VCaP (cell line): Measurements from ENCODE around the gene FUT3.
"Not testable (repeated sequence)": the region's sequence is repeated elsewhere in the genome, so short reads cannot be mapped to it uniquely, and the experiment has no call there.

Experiments
- H3K27ac ChIP-seq: fragments of 450-650 bp; 2 replicates; pipeline ENCODE4 v1.5.1; 2017
- CTCF ChIP-seq: fragments of 450-650 bp; conservative IDR thresholded peaks from 2 replicates; pipeline ENCODE4 v1.5.1; 2017; ENCODE audit warnings: mild to moderate bottlenecking, moderate library complexity

The FUT3 gene

DNA sequence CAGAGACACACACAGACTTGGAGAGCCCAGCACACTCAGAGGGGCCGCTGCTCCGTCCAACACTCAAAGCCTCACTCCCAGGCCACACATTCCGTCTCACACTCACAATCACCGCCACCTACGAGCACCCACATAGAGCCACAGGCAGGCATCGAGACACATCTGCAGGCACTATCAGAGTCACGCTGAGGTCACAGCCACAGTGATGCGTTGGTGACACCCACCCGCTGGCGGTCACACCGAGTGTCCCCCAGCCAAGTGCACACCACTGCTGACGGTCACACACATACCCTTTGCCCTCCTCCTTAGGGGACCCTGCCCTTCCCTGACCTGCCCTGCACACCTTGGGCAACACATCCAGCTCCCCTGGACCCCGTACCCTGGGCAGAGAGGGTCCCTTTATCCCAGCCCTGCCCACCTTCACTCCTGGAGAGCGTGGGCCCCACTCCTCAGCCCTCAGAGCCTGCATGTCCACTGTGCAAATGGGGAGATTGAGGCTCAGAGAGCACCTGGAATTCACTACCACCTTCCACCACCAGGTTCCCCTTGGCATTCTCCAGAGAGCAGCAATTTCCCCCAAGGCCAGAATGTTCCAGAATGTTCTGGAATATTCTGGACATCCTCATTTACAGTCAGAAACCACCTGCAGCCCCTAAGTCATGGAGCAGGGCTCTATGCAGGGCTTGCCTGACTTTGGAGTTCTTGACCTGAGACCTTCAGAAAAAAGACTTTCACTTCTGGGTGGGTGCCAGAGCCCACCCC, 13.7 kb upstream of the FUT3 start:
- H3K27ac ChIP-seq, result no peak overlapping the region
- TF ChIP-seq CTCF, result no peak

- no peak overlapping the region for H3K27ac ChIP-seq
- no peak for TF ChIP-seq CTCF
Observed at GRCh38 chr19:5864013-5864720, 12.9 kb upstream of the FUT3 start.

GRCh38 chr19:5863030-5863665, 11.9 kb upstream of the FUT3 start:
- H3K27ac ChIP-seq, result no peak overlapping the region
- TF ChIP-seq CTCF, result no peak

DNA sequence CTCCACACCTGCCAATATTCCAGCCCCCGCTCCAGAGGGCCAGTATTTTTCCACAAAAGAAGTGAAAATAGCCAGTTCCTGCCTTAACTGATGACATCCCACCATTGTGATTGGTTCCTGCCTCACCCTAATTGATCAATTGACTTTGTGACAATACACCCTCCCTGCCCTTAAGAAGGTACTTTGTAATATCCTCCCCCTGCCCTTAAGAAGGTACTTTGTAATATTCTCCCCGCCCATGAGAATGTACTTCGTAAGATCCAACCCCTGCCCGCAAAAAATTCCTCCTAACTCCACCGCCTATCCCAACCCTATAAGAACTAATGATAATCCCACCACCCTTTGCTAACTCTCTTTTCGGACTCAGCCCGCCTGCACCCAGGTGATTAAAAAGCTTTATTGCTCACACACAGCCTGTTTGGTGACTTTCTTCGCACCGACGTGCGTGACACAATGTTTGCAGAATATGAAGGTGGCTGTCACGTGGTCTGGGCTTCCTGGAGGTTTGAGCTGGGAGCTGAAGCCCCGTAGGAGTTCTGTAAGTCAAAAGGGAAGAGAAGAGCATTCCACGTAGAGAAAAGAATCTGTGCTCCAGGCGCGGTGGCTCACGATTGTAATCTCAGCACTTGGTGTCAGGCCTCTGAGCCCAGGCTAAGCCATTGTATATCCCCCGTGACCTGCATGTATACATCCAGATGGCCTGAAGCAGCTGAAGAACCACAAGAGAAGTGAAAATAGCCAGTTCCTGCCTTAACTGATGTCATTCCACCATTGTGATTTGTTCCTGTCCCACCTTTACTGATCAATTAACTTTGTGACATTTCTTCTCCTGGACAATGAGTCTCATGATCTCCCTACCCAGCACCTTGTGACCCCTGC, 6.2 kb upstream of the FUT3 start:
- no peak for TF ChIP-seq CTCF
- no peak overlapping the region for H3K27ac ChIP-seq

- H3K27ac ChIP-seq, result not testable (repeated sequence)
Observed at GRCh38 chr19:5855151-5855550, 3.9 kb upstream of the FUT3 start.

- not testable (repeated sequence) for H3K27ac ChIP-seq
Observed at GRCh38 chr19:5854121-5854520, 2.9 kb upstream of the FUT3 start.

GRCh38 chr19:5850743-5851293, 431 bp downstream of the FUT3 start:
- no peak for TF ChIP-seq CTCF
- H3K27ac ChIP-seq, result no peak overlapping the region

- no peak for TF ChIP-seq CTCF
- no peak overlapping the region for H3K27ac ChIP-seq
Observed at GRCh38 chr19:5850189-5850588, 1.1 kb downstream of the FUT3 start.

GRCh38 chr19:5848621-5849020, 2.6 kb downstream of the FUT3 start:
- H3K27ac ChIP-seq, result not testable (repeated sequence)

DNA sequence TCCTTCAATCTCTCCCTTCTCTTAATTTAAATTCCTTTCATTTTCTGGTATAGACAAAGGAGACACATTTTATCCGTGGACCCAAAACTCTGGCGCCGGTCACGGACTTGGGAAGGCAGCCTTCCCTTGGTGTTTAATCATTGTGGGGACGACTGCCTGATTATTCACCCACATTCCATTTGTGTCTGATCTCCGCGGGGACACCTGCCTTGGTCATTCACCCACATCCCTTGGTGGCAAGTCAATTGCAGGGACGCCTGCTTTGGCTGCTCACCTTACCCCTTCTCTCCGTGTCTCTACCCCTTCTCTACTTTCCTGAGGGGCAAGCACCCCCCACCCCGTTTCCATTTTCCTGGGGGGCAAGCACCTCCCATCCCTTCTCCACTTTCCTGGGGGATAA, 3.4 kb downstream of the FUT3 start:
- H3K27ac ChIP-seq, result not testable (repeated sequence)
